Measurements from ENCODE around the gene SNTA1.

DNA sequence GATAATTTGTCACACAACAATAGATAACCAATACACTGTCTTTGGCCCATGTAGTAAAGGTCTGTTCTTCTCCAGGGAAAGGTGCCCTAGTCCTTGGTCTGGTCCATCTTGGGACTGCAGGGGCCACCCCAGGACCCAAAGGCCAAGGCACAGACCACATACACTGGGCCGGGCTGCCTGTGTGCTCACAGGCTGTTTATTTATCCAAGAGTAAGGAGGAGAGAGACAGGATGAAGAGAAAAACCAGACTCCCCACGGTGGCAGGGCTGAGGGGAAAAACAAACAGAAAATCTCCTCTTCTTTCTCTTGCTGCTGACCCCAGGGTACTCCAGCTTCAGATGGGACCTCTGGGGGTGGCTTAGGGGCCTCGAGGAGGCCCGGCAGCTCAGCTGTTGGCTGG is 35.8 kb downstream of the SNTA1 start:
- TF ChIP-seq CTCF (IDR thresholded peaks at IDR 0.05), result no peak
- TF ChIP-seq POLR2A (IDR thresholded peaks at IDR 0.05), result no peak

Data from esophagus squamous epithelium (tissue), 4 donors.